Keratinocyte (primary cell): ENCODE results near the gene RPL28. TPM values are rescaled to one million over a fixed set of nuclear protein-coding genes. Genes with fewer than 3 reads are reported as not detected.

Experiments
- DNase-seq: peaks from one replicate; pipeline ENCODE4 v3.0.0-alpha.2; 2011; ENCODE audit warnings: low read depth, missing footprints, low spot score
- FAIRE-seq: peaks from 2 replicates; lab custom pipeline; 2011; peaks lifted over from hg19 to GRCh38; lab: Jason Lieb, UNC
- H2AFZ ChIP-seq: 2 replicates; pipeline ENCODE4 v1.6.0; 2012; ENCODE audit warnings: low read length, control low read depth, inconsistent platforms; ENCODE audit not compliant: control insufficient read depth
- H3K27ac ChIP-seq: 2 replicates; pipeline ENCODE4 v1.5.1; 2011; ENCODE audit warnings: low read length; ENCODE audit not compliant: control insufficient read depth, insufficient read depth
- H3K27me3 ChIP-seq: 3 replicates; pipeline ENCODE4 v1.6.0; 2011; ENCODE audit warnings: low read length; ENCODE audit not compliant: control insufficient read depth, insufficient read depth; ENCODE audit errors: extremely low read depth
- H3K36me3 ChIP-seq, 2 experiments: 2 replicates in 1 of 2; 3 replicates in 1 of 2; pipeline ENCODE4 v1.5.1; 2011; ENCODE audit warnings: low read length in 2 of 2, mild to moderate bottlenecking in 1 of 2; ENCODE audit not compliant: control insufficient read depth in 2 of 2, insufficient read depth in 2 of 2; ENCODE audit errors: extremely low read depth in 1 of 2
- H3K4me1 ChIP-seq: 3 replicates; pipeline ENCODE4 v1.5.1; 2011; ENCODE audit warnings: low read length; ENCODE audit not compliant: control insufficient read depth, insufficient read depth; ENCODE audit errors: extremely low read depth
- H3K4me2 ChIP-seq: 3 replicates; pipeline ENCODE4 v1.6.0; 2011; ENCODE audit warnings: low read depth, low read length; ENCODE audit not compliant: control insufficient read depth, insufficient read depth; ENCODE audit errors: extremely low read depth
- H3K4me3 ChIP-seq, 3 experiments: fragments of 200-600 bp in 1 of 3; sonication (generic) in 1 of 3; 2 replicates in 2 of 3; 3 replicates in 1 of 3; pipeline ENCODE4 v1.5.1; 2011 to 2016; ENCODE audit warnings: low read length in 3 of 3, mild to moderate bottlenecking in 3 of 3, control low read depth in 2 of 3, inconsistent platforms in 1 of 3, low read depth in 1 of 3, mixed read lengths in 1 of 3, mixed run types in 1 of 3, moderate library complexity in 1 of 3; ENCODE audit not compliant: control insufficient read depth in 2 of 3, insufficient read depth in 2 of 3; ENCODE audit errors: extremely low read depth in 1 of 3
- H3K79me2 ChIP-seq: 2 replicates; pipeline ENCODE4 v1.6.0; 2012; ENCODE audit warnings: low read length; ENCODE audit not compliant: control insufficient read depth, insufficient read depth
- H3K9ac ChIP-seq: 3 replicates; pipeline ENCODE4 v1.6.0; 2011; ENCODE audit warnings: low read length; ENCODE audit not compliant: control insufficient read depth, insufficient read depth; ENCODE audit errors: extremely low read depth
- H3K9me1 ChIP-seq: 3 replicates; pipeline ENCODE4 v1.6.0; 2011; ENCODE audit warnings: low read length; ENCODE audit not compliant: control insufficient read depth, insufficient read depth; ENCODE audit errors: extremely low read depth
- H3K9me3 ChIP-seq: 2 replicates; pipeline ENCODE4 v1.5.1; 2012; ENCODE audit warnings: low read depth, low read length; ENCODE audit not compliant: control insufficient read depth
- H4K20me1 ChIP-seq: 3 replicates; pipeline ENCODE4 v1.6.0; 2011; ENCODE audit warnings: low read length; ENCODE audit not compliant: control insufficient read depth, insufficient read depth; ENCODE audit errors: extremely low read depth
- CTCF ChIP-seq, 3 experiments: IDR thresholded peaks in 1 of 3; conservative IDR thresholded peaks in 1 of 3; optimal IDR thresholded peaks in 1 of 3; 2 replicates in 2 of 3; 3 replicates in 1 of 3; pipeline versions ENCODE3 to v1.5.1; 2011; ENCODE audit warnings: low read length in 3 of 3, mild to moderate bottlenecking in 3 of 3, moderate library complexity in 2 of 3, control low read depth in 1 of 3, inconsistent platforms in 1 of 3; ENCODE audit not compliant: insufficient read depth in 2 of 3; ENCODE audit errors: extremely low read depth in 1 of 3
- EZH2 ChIP-seq: IDR thresholded peaks from one replicate; pipeline ENCODE4 v1.6.1; 2012; ENCODE audit warnings: inconsistent platforms, mild to moderate bottlenecking, low read length, moderate library complexity
- dilution Hi-C: fragments of 300-500 bp; cut with MboI; formaldehyde crosslinking; loops from one replicate; pipeline ENCODE4 v1.7.0; 2020; ENCODE audit warnings: low sequenced_read_pairs; ENCODE audit not compliant: extremely low pct_ligation_motif_present
- polyA plus RNA-seq, 5 experiments: library from polyadenylated mRNA; depleted of rRNA in 3 of 5; stranded (reverse) in 3 of 5; stranded (forward) in 1 of 5; unstranded in 1 of 5; fragments of >200 nt; gene quantifications; 1 replicate in 1 of 5; 2 replicates in 3 of 5; 3 replicates in 1 of 5; pipeline versions ENCODE4 v1.2.1 to v1.2.3, GENCODE V29; 2011 to 2012; ENCODE audit warnings: missing spikeins in 2 of 5, low read depth in 1 of 5, low replicate concordance in 1 of 5

RPL28 gene
- polyA plus RNA-seq, 1 donor (not counting 4 experiments of a cell fraction or from before 2014, with no cell fraction given): 282 TPM

DNA sequence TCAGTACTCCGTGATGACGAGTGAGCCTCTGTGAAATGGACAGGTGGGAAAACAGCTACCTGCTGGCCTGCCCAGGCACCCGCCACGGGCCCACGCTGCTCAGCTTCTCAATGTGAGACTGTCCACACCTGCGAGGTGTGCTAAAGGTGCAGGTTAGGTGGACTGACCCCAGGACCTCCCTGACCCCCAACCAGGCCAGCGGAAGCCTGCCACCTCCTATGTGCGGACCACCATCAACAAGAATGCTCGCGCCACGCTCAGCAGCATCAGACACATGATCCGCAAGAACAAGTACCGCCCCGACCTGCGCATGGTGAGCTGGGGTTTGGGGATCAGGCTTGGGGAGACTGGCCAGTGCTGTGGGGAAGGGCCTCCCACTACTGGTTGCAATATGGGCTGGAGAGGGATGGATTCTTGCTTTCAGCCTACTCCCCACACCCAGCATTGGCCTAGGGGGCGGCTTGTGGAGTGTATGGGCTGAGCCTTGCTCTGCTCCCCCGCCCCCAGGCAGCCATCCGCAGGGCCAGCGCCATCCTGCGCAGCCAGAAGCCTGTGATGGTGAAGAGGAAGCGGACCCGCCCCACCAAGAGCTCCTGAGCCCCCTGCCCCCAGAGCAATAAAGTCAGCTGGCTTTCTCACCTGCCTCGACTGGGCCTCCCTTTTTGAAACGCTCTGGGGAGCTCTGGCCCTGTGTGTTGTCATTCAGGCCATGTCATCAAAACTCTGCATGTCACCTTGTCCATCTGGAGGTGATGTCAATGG lies 2.2 kb downstream of the RPL28 start:
- Histone ChIP-seq H3K36me3 (peaks cover 31 to 35% of the 10 kb centered on the region in 2 experiments), H3K27ac (no peak overlapping the region), H4K20me1 (peaks cover 44% of the 10 kb centered on the region), H3K27me3 (no peaks in the 10 kb centered on the region), H3K79me2 (peaks cover 43% of the 10 kb centered on the region), H3K4me1 (peaks cover 30% of the 10 kb centered on the region), H3K9me1 (peaks cover 12% of the 10 kb centered on the region), H2AFZ (no peak overlapping the region), H3K9ac (peak overlapping the region; percentile 92), H3K4me3 (peak overlapping the region; percentile 76 to 97 (median 94)), H3K9me3 (no peaks in the 10 kb centered on the region), H3K4me2 (peak overlapping the region; percentile 93)
- TF ChIP-seq EZH2 (no peak), CTCF (optimal IDR thresholded peaks at IDR 0.05 in 1 of 3, IDR thresholded peaks at IDR 0.05 in 1 of 3, conservative IDR thresholded peaks at IDR 0.05 in 1 of 3; ENCODE audit: extremely low read depth in 1 of 3, insufficient read depth in 2 of 3, low read length in 3 of 3) (no peak)
- FAIRE-seq (no peak), DNase-seq (no peak)
- dilution Hi-C loops: no loop called here

- H3K27me3 ChIP-seq: no peaks in the 10 kb centered on the region
- no peak overlapping the region for H3K4me2 ChIP-seq
- H3K4me3 ChIP-seq: no peak overlapping the region
- peak overlapping the region; percentile 7 for H3K9ac ChIP-seq
- dilution Hi-C loops: no loop called here
- DNase-seq (no peak), FAIRE-seq (no peak)
- peaks cover 44% of the 10 kb centered on the region for H4K20me1 ChIP-seq
- peaks cover 12% of the 10 kb centered on the region for H3K9me1 ChIP-seq
- peaks cover 43% of the 10 kb centered on the region for H3K79me2 ChIP-seq
- TF ChIP-seq CTCF (optimal IDR thresholded peaks at IDR 0.05 in 1 of 3, IDR thresholded peaks at IDR 0.05 in 1 of 3, conservative IDR thresholded peaks at IDR 0.05 in 1 of 3; ENCODE audit: extremely low read depth in 1 of 3, insufficient read depth in 2 of 3, low read length in 3 of 3): no peak
- no peak for TF ChIP-seq EZH2
- H3K9me3 ChIP-seq: no peaks in the 10 kb centered on the region
- H3K4me1 ChIP-seq: peaks cover 25% of the 10 kb centered on the region
- H3K36me3 ChIP-seq: peaks cover 31 to 35% of the 10 kb centered on the region in 2 experiments
- H3K27ac ChIP-seq: no peak overlapping the region
- no peak overlapping the region for H2AFZ ChIP-seq
Measured at GRCh38 chr19:55389386-55390317, 3.9 kb downstream of the RPL28 start.
